K562 (cell line): ENCODE data around the gene PRMT7. TPM values are rescaled to one million over a fixed set of nuclear protein-coding genes. Genes with fewer than 3 reads are reported as not detected.

ENCODE experiments used
- ATAC-seq: fragments of 200-7000 bp; cut with Tn5 transposase; 3 replicates; pipeline ENCODE4 v1.9.1; 2020; ENCODE audit warnings: moderate library complexity
- BruUV-seq: library from RNA; stranded (reverse); fragments of 400-500 nt; replicated peaks from 2 replicates; lab custom pipeline; 2021; lab: Mats Ljungman, UMichigan
- CTCF ChIA-PET: fragments of 300-600 bp; formaldehyde crosslinking; extraction: SDS; loops from one replicate; lab custom pipeline; 2021; ENCODE audit warnings: low intra/inter-chr PET ratio; lab: Yijun Ruan, JAX
- POLR2A ChIA-PET: fragments of 300-600, 350-650 bp; sonication (Branson Sonifier 250); formaldehyde crosslinking; extraction: SDS; loops from one replicate; lab custom pipeline; 2021; ENCODE audit warnings: antibody characterized with exemption, inconsistent platforms; lab: Yijun Ruan, JAX
- DNase-seq, 4 experiments: peaks; one replicate each; pipeline versions ENCODE4 v3.0.0 to v3.0.0-alpha.2; 2011 to 2018; ENCODE audit warnings: low spot score in 3 of 4, mixed read lengths in 3 of 4; ENCODE audit errors: extremely low read depth in 1 of 4
- FAIRE-seq: peaks from 2 replicates; lab custom pipeline; 2011; peaks lifted over from hg19 to GRCh38; lab: Jason Lieb, UNC
- H2AFZ ChIP-seq: 2 replicates; pipeline ENCODE4 v1.6.0; 2011; ENCODE audit warnings: low read depth, low read length, control low read depth, inconsistent platforms
- H3K27ac ChIP-seq: fragments of 200-600 bp; 3 replicates; pipeline ENCODE4 v1.8.0; 2011; ENCODE audit warnings: low read depth, mild to moderate bottlenecking, control low read depth, inconsistent platforms, low read length, moderate library complexity, mixed read lengths; ENCODE audit errors: extremely low read depth
- H3K27me3 ChIP-seq, 2 experiments: fragments of 300-600 bp in 1 of 2; 2 replicates in 1 of 2; 3 replicates in 1 of 2; pipeline versions ENCODE4 v1.6.0 to v1.8.0; 2011; ENCODE audit warnings: inconsistent platforms in 2 of 2, low read length in 2 of 2, mild to moderate bottlenecking in 1 of 2, mixed read lengths in 1 of 2, moderate library complexity in 1 of 2; ENCODE audit not compliant: control insufficient read depth in 2 of 2, insufficient read depth in 2 of 2
- H3K36me3 ChIP-seq: fragments of 300-600 bp; 3 replicates; pipeline ENCODE4 v1.8.0; 2011; ENCODE audit warnings: mild to moderate bottlenecking, low read length, inconsistent platforms; ENCODE audit not compliant: control insufficient read depth, insufficient read depth
- H3K4me1 ChIP-seq, 2 experiments: fragments of 200-600 bp in 1 of 2; replicated peaks in 1 of 2; 2 replicates in 1 of 2; 3 replicates in 1 of 2; pipeline versions ENCODE4 v1.5.1 to v1.8.0; 2011; ENCODE audit warnings: inconsistent platforms in 2 of 2, low read length in 2 of 2, mild to moderate bottlenecking in 1 of 2, mixed read lengths in 1 of 2, moderate library complexity in 1 of 2; ENCODE audit not compliant: control insufficient read depth in 2 of 2, insufficient read depth in 2 of 2
- H3K4me2 ChIP-seq: 2 replicates; pipeline ENCODE4 v1.6.1; 2011; ENCODE audit warnings: low read length, control low read depth, inconsistent platforms, mixed read lengths; ENCODE audit not compliant: insufficient read depth
- H3K4me3 ChIP-seq: fragments of 200-600 bp; sonication (generic), shearing (Covaris generic); 2 replicates; pipeline ENCODE4 v1.5.1; 2016; ENCODE audit warnings: control low read depth, inconsistent platforms
- H3K79me2 ChIP-seq: fragments of 200-600 bp; 3 replicates; pipeline ENCODE4 v1.8.0; 2011; ENCODE audit warnings: low read length, inconsistent platforms; ENCODE audit not compliant: control insufficient read depth, insufficient read depth
- H3K9ac ChIP-seq, 2 experiments: 2 replicates each; pipeline versions ENCODE4 v1.6.0 to v1.6.1; 2011; ENCODE audit warnings: low read depth in 2 of 2, low read length in 2 of 2, control low read depth in 1 of 2, inconsistent platforms in 1 of 2, mild to moderate bottlenecking in 1 of 2, mixed read lengths in 1 of 2; ENCODE audit not compliant: insufficient read depth in 1 of 2
- H3K9me1 ChIP-seq: one replicate; pipeline ENCODE4 v1.6.0; 2011; ENCODE audit warnings: inconsistent platforms, mild to moderate bottlenecking, low read length, moderate library complexity; ENCODE audit not compliant: control insufficient read depth, insufficient read depth
- H3K9me3 ChIP-seq: replicated peaks from 2 replicates; pipeline ENCODE4 v1.5.1; 2011; ENCODE audit warnings: low read depth, low read length, inconsistent platforms; ENCODE audit not compliant: control insufficient read depth, insufficient read depth
- H4K20me1 ChIP-seq: replicated peaks from 2 replicates; pipeline ENCODE4 v1.6.1; 2011; ENCODE audit warnings: low read length, inconsistent platforms, mixed read lengths; ENCODE audit not compliant: control insufficient read depth, insufficient read depth
- ATF1 ChIP-seq, 2 experiments: fragments of 450-650 bp in 1 of 2; IDR thresholded peaks; 2 replicates each; pipeline ENCODE4 v1.6.1; 2016; ENCODE audit warnings: missing compliant biosample characterization in 1 of 2, missing genetic modification characterization in 1 of 2
- ATF6 ChIP-seq: sonication (generic); formaldehyde crosslinking; IDR thresholded peaks from 2 replicates; pipeline ENCODE4 v1.4.0; 2020; ENCODE audit warnings: mild to moderate bottlenecking, missing genetic modification reagents
- BRD4 ChIP-seq: fragments of 200-600 bp; sonication (generic); IDR thresholded peaks from 2 replicates; pipeline ENCODE4 v1.6.1; 2017; ENCODE audit warnings: inconsistent platforms
- EP300 ChIP-seq: IDR thresholded peaks from 2 replicates; pipeline ENCODE4 v1.6.1; 2012; ENCODE audit warnings: low read length, improper control_type of control experiment
- EWSR1 ChIP-seq: fragments of 450-650 bp; IDR thresholded peaks from 2 replicates; pipeline ENCODE4 v1.6.1; 2018; ENCODE audit warnings: borderline replicate concordance, mild to moderate bottlenecking, low read depth, moderate library complexity; ENCODE audit not compliant: partially characterized antibody
- FIP1L1 ChIP-seq: fragments of 200-400 bp; formaldehyde crosslinking; IDR thresholded peaks from 2 replicates; pipeline ENCODE4 v1.6.1; 2018; ENCODE audit warnings: mild to moderate bottlenecking, low read depth, low read length; ENCODE audit not compliant: poor library complexity, severe bottlenecking
- FOXM1 ChIP-seq, 2 experiments: fragments of 450-650 bp in 1 of 2; sonication (generic) in 1 of 2; formaldehyde crosslinking in 1 of 2; IDR thresholded peaks; 2 replicates each; pipeline versions ENCODE4 v1.6.1 to v1.9.0; 2017 to 2022; ENCODE audit warnings: low read depth in 2 of 2, mild to moderate bottlenecking in 2 of 2, missing genetic modification reagents in 1 of 2, moderate library complexity in 1 of 2
- HLTF ChIP-seq: fragments of 450-650 bp; IDR thresholded peaks from 2 replicates; pipeline ENCODE4 v1.6.1; 2016
- HMG20A ChIP-seq: fragments of 450-650 bp; formaldehyde crosslinking; conservative IDR thresholded peaks from 2 replicates; pipeline ENCODE4 v1.4.0; 2020; ENCODE audit warnings: mild to moderate bottlenecking, mixed read lengths
- KLF6 ChIP-seq: fragments of 250-450 bp; sonication (Bioruptor Pico); IDR thresholded peaks from 2 replicates; pipeline ENCODE4 v1.4.0; 2020; ENCODE audit warnings: mild to moderate bottlenecking, moderate library complexity, borderline replicate concordance
- MITF ChIP-seq: IDR thresholded peaks from 2 replicates; pipeline ENCODE4 v1.6.1; 2014; ENCODE audit warnings: antibody characterized with exemption
- NFXL1 ChIP-seq: fragments of 450-650 bp; formaldehyde crosslinking; IDR thresholded peaks from 2 replicates; pipeline ENCODE4 v1.4.0; 2021; ENCODE audit warnings: mild to moderate bottlenecking
- PURB ChIP-seq: sonication (generic); formaldehyde crosslinking; IDR thresholded peaks from 2 replicates; pipeline ENCODE4 v1.9.0; 2021; ENCODE audit warnings: low read depth, mild to moderate bottlenecking, missing genetic modification reagents
- SNAPC5 ChIP-seq: fragments of 250-450 bp; sonication (Bioruptor Pico); IDR thresholded peaks from 2 replicates; pipeline ENCODE4 v1.8.0; 2021; ENCODE audit warnings: moderate library complexity, mild to moderate bottlenecking, inconsistent platforms
- WHSC1 ChIP-seq: IDR thresholded peaks from one replicate; pipeline ENCODE4 v1.6.1; 2012; ENCODE audit warnings: low read length, control low read depth, inconsistent platforms
- YY1 ChIP-seq, 3 experiments: IDR thresholded peaks; 2 replicates each; pipeline ENCODE4 v1.6.1; 2011; ENCODE audit warnings: low read length in 2 of 3, mild to moderate bottlenecking in 2 of 3, moderate library complexity in 2 of 3, borderline replicate concordance in 1 of 3, control low read depth in 1 of 3, low read depth in 1 of 3; ENCODE audit not compliant: insufficient read depth in 3 of 3, insufficient replicate concordance in 2 of 3, control insufficient read depth in 1 of 3, insufficient read length in 1 of 3; ENCODE audit errors: extremely low read depth in 1 of 3
- WGBS: fragments of 100-300 bp; shearing (Covaris generic); methylation state at CpG from one replicate; pipeline ENCODE4 v1.1.6; 2016; ENCODE audit warnings: low coverage, mixed read lengths; ENCODE audit not compliant: insufficient coverage; ENCODE audit errors: missing lambda C conversion rate; 5-methylcytosine and 5-hydroxymethylcytosine counted together
- in situ Hi-C: fragments of 300-500 bp; cut with MboI; formaldehyde crosslinking; loops from 4 replicates; pipeline ENCODE4 v1.15.0; 2018; ENCODE audit warnings: inconsistent platforms, mixed read lengths
- intact Hi-C: fragments of 100-400 bp; cut with micrococcal nuclease; formaldehyde crosslinking; loops from 2 replicates; pipeline ENCODE4 v1.14.2; 2022
- polyA plus RNA-seq, 8 experiments: library from polyadenylated mRNA; depleted of rRNA in 4 of 8; stranded (reverse) in 5 of 8; unstranded in 3 of 8; fragments of >200 nt; fragmentation: Nextera tagmentation in 2 of 8; fragmentation: Illumina TruSeq in 1 of 8; extraction: Ambion mirVana in 2 of 8; extraction: Trizol in 1 of 8; gene quantifications; 2 replicates each; pipeline versions ENCODE4 v1.2.1 to v1.2.3, GENCODE V29; 2011 to 2014; ENCODE audit warnings: inconsistent platforms in 1 of 8, missing spikeins in 1 of 8
- total RNA-seq, 7 experiments: library from RNA; depleted of rRNA in 6 of 7; stranded (reverse); fragments of >200 nt in 6 of 7; fragmentation: Illumina TruSeq in 2 of 7; extraction: Trizol in 2 of 7; gene quantifications; 2 replicates each; pipeline versions ENCODE4 v1.2.1 to v1.2.3, GENCODE V29; 2011 to 2021; ENCODE audit warnings: low replicate concordance in 1 of 7

PRMT7 gene
- total and polyA plus RNA-seq, 9 of the 15 experiments (the other 6 are each of a cell fraction or from before 2014, with no cell fraction given), result 6.4 to 88.8 (median 73.1) TPM

GRCh38 chr16:68264128-68265077, 46.4 kb upstream of the PRMT7 start, which contains the start of gene SLC7A6:
SLC7A6 (plus strand) TSS chr16:68264526; CDS start chr16:68274727, 10,201 bp downstream.
- in situ Hi-C loops, result loop anchor here (5.0 kb wide), 1 partner anchor 63 kb away; no protein-coding TSS in a partner anchor
- no peak for FAIRE-seq
- Histone ChIP-seq H3K27ac (peak within 1 kb of the TSS; percentile 95), H3K4me3 (peak within 1 kb of the TSS; percentile 97), H3K79me2 (peaks cover 61% of the 10 kb centered on the region), H3K27me3 (no peaks in the 10 kb centered on the region), H4K20me1 (peaks cover 25% of the 10 kb centered on the region; the same call in 1 of the 2 replicates), H3K9ac (peak within 1 kb of the TSS; percentile 90 to 99), H3K9me1 (no peaks in the 10 kb centered on the region), H3K4me2 (peak within 1 kb of the TSS; percentile 97), H3K36me3 (peaks cover 26% of the 10 kb centered on the region), H3K9me3 (no peaks in the 10 kb centered on the region), H3K4me1 (peaks cover 20 to 28% of the 10 kb centered on the region in 2 experiments), H2AFZ (peak within 1 kb of the TSS; percentile 99)
- DNase-seq, result peak; percentile 91 to 93 (median 93)
- ATAC-seq, result peak; percentile 84
- ChIA-PET CTCF (interaction anchor here (0.6 to 5.1 kb wide), 3 partner anchors 45 to 241 kb away, joined by 3 to 73 read pairs (median 5); no protein-coding TSS in a partner anchor), POLR2A (interaction anchor here (0.6 to 2.0 kb wide), 22 partner anchors 9 to 494 kb away, joined by 3 to 12 read pairs (median 4); partner anchors contain the start of genes PLA2G15, PRMT7 and SLC7A6OS)
- intact Hi-C loops, result loop anchor here (1.0 kb wide), 1 partner anchor 47 kb away; the partner anchor contains the start of gene PRMT7
- under 1% methylated on average over 48 of the region's 123 CpGs for WGBS
- BruUV-seq, result TSS peak; percentile 64
- TF ChIP-seq HMG20A (CRISPR knock-in tag) (no peak), EP300 (no peak), EWSR1 (no peak), BRD4 (0 out of 2 replicates have a peak, but pooled peaks have one; percentile 26), ATF6 (CRISPR knock-in tag) (0 out of 2 replicates have a peak, but pooled peaks have one; percentile 72), FOXM1 (IDR thresholded peaks at IDR 0.05; ENCODE audit: low read depth) (no peak), FOXM1 (CRISPR knock-in tag; IDR thresholded peaks at IDR 0.05; ENCODE audit: low read depth) (peak; percentile 33), PURB (CRISPR knock-in tag) (no peak), WHSC1 (no peak), HLTF (peak; percentile 20; the same call in 1 of the 2 replicates), MITF (no peak), KLF6 (CRISPR knock-in tag) (no peak), FIP1L1 (peak; percentile 77), SNAPC5 (no peak), NFXL1 (CRISPR knock-in tag) (no peak), YY1 (IDR thresholded peaks at IDR 0.05; ENCODE audit: borderline replicate concordance in 1 of 3, control insufficient read depth in 1 of 3, extremely low read depth in 1 of 3, insufficient read depth in 3 of 3, insufficient read length in 1 of 3, insufficient replicate concordance in 2 of 3, low read depth in 1 of 3, low read length in 2 of 3) (peak in 1 of 3 experiments; percentile 6), ATF1 (CRISPR knock-in tag; IDR thresholded peaks at IDR 0.05) (no peak), ATF1 (tag; IDR thresholded peaks at IDR 0.05) (peak; percentile 83)
